ENCODE results near the gene DEF6. TPM values are rescaled to one million over a fixed set of nuclear protein-coding genes. Genes with fewer than 3 reads are reported as not detected.

Gene DEF6
- total RNA-seq, 1 experiment from 2014 or later: 5.6 TPM

DNA sequence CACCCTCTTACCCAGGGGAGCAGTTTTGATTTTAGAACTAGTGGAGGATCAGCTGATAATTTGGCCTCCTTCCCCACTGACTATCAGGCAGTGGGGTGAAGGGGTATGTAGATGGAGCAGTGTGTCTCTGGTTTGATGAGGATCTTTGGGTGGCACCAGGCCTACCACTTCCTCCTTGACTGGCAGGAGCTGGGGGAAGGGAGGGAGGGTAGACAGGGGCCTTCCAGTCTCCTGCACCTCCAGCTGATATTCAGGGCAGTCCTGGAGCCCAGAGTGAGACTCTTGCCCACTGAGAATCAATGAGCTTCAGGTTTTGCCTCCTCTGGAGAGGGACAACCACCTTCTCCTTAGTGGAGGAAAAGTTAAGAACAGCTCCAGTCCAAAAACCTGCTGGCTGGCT is 3.2 kb downstream of the DEF6 start:
- Histone ChIP-seq H2BK120ac (ENCODE audit: low read depth, low read length, poor library complexity, severe bottlenecking) (no peak overlapping the region), H3K23ac (ENCODE audit: insufficient read length, low read depth, low read length) (no peak overlapping the region), H2AFZ (ENCODE audit: low read length) (no peak overlapping the region), H3K9me3 (ENCODE audit: control insufficient read depth, low read depth, low read length) (no peaks in the 10 kb centered on the region), H3K79me2 (ENCODE audit: insufficient read depth, low read length) (no peaks in the 10 kb centered on the region), H2BK5ac (ENCODE audit: insufficient read length, low read length) (no peak overlapping the region), H3K18ac (ENCODE audit: insufficient read length, low read depth, low read length) (no peak overlapping the region), H3K27me3 (ENCODE audit: insufficient read depth, low read length) (no peaks in the 10 kb centered on the region), H3K56ac (ENCODE audit: insufficient read length, low read depth, low read length) (no peak overlapping the region), H3K4me2 (ENCODE audit: insufficient read depth, insufficient read length, low read length) (no peak overlapping the region), H4K5ac (ENCODE audit: insufficient read length, low read depth, low read length) (no peak overlapping the region), H2BK12ac (ENCODE audit: insufficient read length, low read depth, low read length) (no peak overlapping the region), H3K79me1 (ENCODE audit: insufficient read depth, low read depth, low read length, poor library complexity, severe bottlenecking) (no peaks in the 10 kb centered on the region), H3K14ac (ENCODE audit: insufficient read depth, low read length) (no peak overlapping the region), H2BK15ac (ENCODE audit: low read depth, low read length) (no peak overlapping the region), H3K9ac (ENCODE audit: extremely low read depth, insufficient read length, low read length) (no peak overlapping the region), H3T11ph (ENCODE audit: low read length) (no peak overlapping the region), H2AK5ac (ENCODE audit: insufficient read length, low read length) (no peak overlapping the region), H4K8ac (replicated peaks; ENCODE audit: insufficient read length, low read depth, low read length) (no peak overlapping the region), H4K20me1 (ENCODE audit: control insufficient read depth, insufficient read depth, insufficient read length) (no peaks in the 10 kb centered on the region), H4K91ac (ENCODE audit: insufficient read length, low read depth, low read length) (no peak overlapping the region), H3K4me1 (ENCODE audit: insufficient read depth, low read length) (peaks cover 2% of the 10 kb centered on the region; the same call in 1 of the 2 replicates), H3K4ac (ENCODE audit: low read depth, low read length) (no peak overlapping the region), H2BK20ac (ENCODE audit: low read depth, low read length, poor library complexity, severe bottlenecking) (no peak overlapping the region), H3K23me2 (ENCODE audit: insufficient read length, low read depth, low read length, poor library complexity, severe bottlenecking) (no peaks in the 10 kb centered on the region), H3K27ac (ENCODE audit: insufficient read length, low read depth, low read length) (no peak overlapping the region)
- TF ChIP-seq, protein P1, sequence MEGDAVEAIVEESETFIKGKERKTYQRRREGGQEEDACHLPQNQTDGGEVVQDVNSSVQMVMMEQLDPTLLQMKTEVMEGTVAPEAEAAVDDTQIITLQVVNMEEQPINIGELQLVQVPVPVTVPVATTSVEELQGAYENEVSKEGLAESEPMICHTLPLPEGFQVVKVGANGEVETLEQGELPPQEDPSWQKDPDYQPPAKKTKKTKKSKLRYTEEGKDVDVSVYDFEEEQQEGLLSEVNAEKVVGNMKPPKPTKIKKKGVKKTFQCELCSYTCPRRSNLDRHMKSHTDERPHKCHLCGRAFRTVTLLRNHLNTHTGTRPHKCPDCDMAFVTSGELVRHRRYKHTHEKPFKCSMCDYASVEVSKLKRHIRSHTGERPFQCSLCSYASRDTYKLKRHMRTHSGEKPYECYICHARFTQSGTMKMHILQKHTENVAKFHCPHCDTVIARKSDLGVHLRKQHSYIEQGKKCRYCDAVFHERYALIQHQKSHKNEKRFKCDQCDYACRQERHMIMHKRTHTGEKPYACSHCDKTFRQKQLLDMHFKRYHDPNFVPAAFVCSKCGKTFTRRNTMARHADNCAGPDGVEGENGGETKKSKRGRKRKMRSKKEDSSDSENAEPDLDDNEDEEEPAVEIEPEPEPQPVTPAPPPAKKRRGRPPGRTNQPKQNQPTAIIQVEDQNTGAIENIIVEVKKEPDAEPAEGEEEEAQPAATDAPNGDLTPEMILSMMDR (conservative IDR thresholded peaks at IDR 0.05): no peak
- Mint-ChIP-seq H3K4me3 (no peak overlapping the region), H3K27me3 (ENCODE audit: low read depth) (no peaks in the 10 kb centered on the region; the same call in 1 of the 2 replicates), H3K27ac (no peak overlapping the region), H3K4me1 (peaks cover 20 to 21% of the 10 kb centered on the region in 2 experiments), H3K36me3 (ENCODE audit: insufficient read depth in 1 of 3, low read depth in 3 of 3) (peaks cover 0 to 4% (median 1%) of the 10 kb centered on the region in 3 experiments; a peak in 3 of 7 replicates), H3K9me3 (no peaks in the 10 kb centered on the region)
- DNase-seq: no peak
